Tibial nerve (tissue), 4 donors: ENCODE data around the gene CLMN. TPM values are rescaled to one million over a fixed set of nuclear protein-coding genes. Genes with fewer than 3 reads are reported as not detected.
A peak's percentile ranks its signal among the peaks of the same experiment; 100 is the strongest.

ENCODE experiments used
- DNase-seq, 2 donors: peaks; one replicate each; pipeline ENCODE4 v3.0.0-alpha.2; 2019; ENCODE audit warnings: low spot score in 2 of 2
- H3K27ac ChIP-seq, 4 donors: fragments of 200-600 bp; sonication (generic) in 3 of 4; one replicate each; pipeline ENCODE4 v1.5.1; 2017 to 2019; ENCODE audit warnings: mild to moderate bottlenecking in 1 of 4
- H3K27me3 ChIP-seq, 2 donors: fragments of 200-600 bp; sonication (generic) in 1 of 2; one replicate each; pipeline versions ENCODE4 v1.5.1 to v1.6.0; 2017 to 2019
- H3K36me3 ChIP-seq, 3 donors: fragments of 200-600 bp; sonication (generic); one replicate each; pipeline ENCODE4 v1.5.1; 2018 to 2019
- H3K4me1 ChIP-seq, 4 donors: fragments of 200-600 bp; sonication (generic) in 3 of 4; one replicate each; pipeline ENCODE4 v1.5.1; 2017 to 2019
- H3K4me3 ChIP-seq, 4 donors: fragments of 200-600 bp; sonication (generic) in 3 of 4; one replicate each; pipeline ENCODE4 v1.5.1; 2017 to 2019; ENCODE audit warnings: mild to moderate bottlenecking in 1 of 4, moderate library complexity in 1 of 4
- H3K9me3 ChIP-seq, 4 donors: fragments of 200-600 bp; sonication (generic) in 3 of 4; one replicate each; pipeline ENCODE4 v1.5.1; 2017 to 2019
- CTCF ChIP-seq, 5 experiments: fragments of 200-600 bp in 3 of 5; fragments of 450-650 bp in 2 of 5; sonication (generic) in 3 of 5; IDR thresholded peaks; one replicate each; pipeline ENCODE4 v1.5.1; 2016 to 2019; ENCODE audit warnings: antibody characterized with exemption in 5 of 5, mild to moderate bottlenecking in 3 of 5, moderate library complexity in 2 of 5
- EP300 ChIP-seq, 2 donors: sonication (generic); formaldehyde crosslinking; IDR thresholded peaks; one replicate each; pipeline ENCODE4 v1.6.1; 2017; ENCODE audit warnings: antibody characterized with exemption in 2 of 2, mild to moderate bottlenecking in 1 of 2
- POLR2A ChIP-seq, 2 donors: fragments of 450-650 bp; IDR thresholded peaks; one replicate each; pipeline ENCODE4 v1.6.1; 2017; ENCODE audit warnings: antibody characterized with exemption in 2 of 2, mild to moderate bottlenecking in 2 of 2, moderate library complexity in 2 of 2
- WGBS, 2 donors: methylation state at CpG; one replicate each; pipeline ENCODE4 v1.1.5; 2018; 5-methylcytosine and 5-hydroxymethylcytosine counted together
- total RNA-seq, 4 donors: library from RNA; depleted of rRNA; stranded (reverse); fragments of >200 nt; gene quantifications; one replicate each; pipeline ENCODE4 v1.1.0, GENCODE V29; 2016

CLMN gene
- total RNA-seq, 4 donors from 2014 or later, result 31.2 to 49.8 (median 40.9) TPM

DNA sequence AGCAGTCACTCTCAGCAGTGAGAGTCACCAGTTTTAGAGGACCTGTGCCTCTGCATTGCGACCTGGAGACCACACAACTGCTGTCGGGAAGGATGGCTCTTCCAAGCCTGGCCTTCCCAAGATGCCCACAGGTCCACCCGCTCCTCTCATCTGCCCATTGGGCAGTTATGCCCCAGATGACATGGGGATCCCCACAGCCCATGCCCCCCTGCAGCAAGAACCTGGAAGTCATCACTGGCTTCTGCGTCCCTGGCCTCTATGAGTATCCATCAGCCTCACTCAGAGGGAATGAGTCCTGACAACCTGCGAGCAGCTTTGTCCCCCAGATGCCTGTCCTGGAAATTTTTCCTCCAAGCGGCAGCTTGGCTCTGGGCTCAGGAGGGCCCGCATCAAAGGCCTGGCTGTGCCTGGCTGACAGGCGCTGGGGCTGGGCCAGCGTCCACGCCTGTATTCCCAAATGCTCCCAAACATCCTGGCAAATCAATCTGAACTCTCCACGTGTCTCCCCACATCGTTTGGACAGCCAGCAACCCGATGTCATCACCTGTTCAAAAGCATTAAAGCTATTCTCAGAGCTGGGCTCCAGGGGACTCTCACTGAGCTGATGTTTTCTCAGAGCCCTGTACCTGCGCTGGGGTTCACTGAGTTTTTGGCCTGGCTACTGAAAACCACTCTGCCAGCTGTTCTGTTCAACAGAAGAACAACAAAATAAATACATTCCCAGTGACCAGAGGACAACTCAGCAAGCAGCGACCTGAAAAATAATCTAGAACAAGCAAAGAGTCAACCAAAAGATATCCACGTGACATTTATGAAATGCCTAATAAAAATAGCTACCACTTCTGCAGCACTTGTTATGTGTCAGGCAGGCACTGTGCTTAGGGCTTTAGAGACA is 57.8 kb downstream of the CLMN start:
- Histone ChIP-seq H3K4me3 (no peak overlapping the region), H3K9me3 (no peaks in the 10 kb centered on the region), H3K36me3 (no peaks in the 10 kb centered on the region), H3K4me1 (peaks cover 0 to 40% (median 20%) of the 10 kb centered on the region in 4 donors), H3K27ac (peak overlapping the region in 1 of 4 donors; percentile 51), H3K27me3 (no peaks in the 10 kb centered on the region)
- WGBS, 2 donors, result 64 to 73% methylated on average over 15 to 16 of the region's 16 CpGs
- no peak for DNase-seq
- TF ChIP-seq EP300 (IDR thresholded peaks at IDR 0.05) (no peak), POLR2A (IDR thresholded peaks at IDR 0.05) (no peak), CTCF (IDR thresholded peaks at IDR 0.05) (no peak)

- Histone ChIP-seq H3K27ac (peak overlapping the region in 1 of 4 donors; percentile 51), H3K27me3 (no peaks in the 10 kb centered on the region), H3K9me3 (no peaks in the 10 kb centered on the region), H3K4me1 (peaks cover 0 to 47% (median 24%) of the 10 kb centered on the region in 4 donors), H3K36me3 (no peaks in the 10 kb centered on the region), H3K4me3 (no peak overlapping the region)
- 61 to 62% methylated on average over 19 of the region's 19 CpGs for WGBS, 2 donors
- DNase-seq, result no peak
- TF ChIP-seq POLR2A (IDR thresholded peaks at IDR 0.05) (no peak), CTCF (IDR thresholded peaks at IDR 0.05) (no peak), EP300 (IDR thresholded peaks at IDR 0.05) (no peak)
These were observed 59.0 kb downstream of the CLMN start for GRCh38 chr14:95260537-95261361.

- 43 to 57% methylated on average over 12 of the region's 12 CpGs for WGBS, 2 donors
These were observed 60.7 kb downstream of the CLMN start for GRCh38 chr14:95258754-95259593.

GRCh38 chr14:95258156-95258555 is 61.6 kb downstream of the CLMN start:
- DNase-seq, result no peak
- TF ChIP-seq POLR2A (IDR thresholded peaks at IDR 0.05) (no peak), CTCF (IDR thresholded peaks at IDR 0.05) (no peak), EP300 (IDR thresholded peaks at IDR 0.05) (no peak)
- Histone ChIP-seq H3K27me3 (no peaks in the 10 kb centered on the region), H3K4me1 (peaks cover 0 to 52% (median 23%) of the 10 kb centered on the region in 4 donors), H3K9me3 (no peaks in the 10 kb centered on the region), H3K36me3 (no peaks in the 10 kb centered on the region), H3K4me3 (no peak overlapping the region), H3K27ac (no peak overlapping the region)
- 95 to 96% methylated on average over 2 of the region's 2 CpGs for WGBS, 2 donors

More at GRCh38 chr14:95258754-95259593, 60.7 kb downstream of the CLMN start:
- Histone ChIP-seq H3K27ac (no peak overlapping the region), H3K36me3 (no peaks in the 10 kb centered on the region), H3K27me3 (no peaks in the 10 kb centered on the region), H3K4me3 (no peak overlapping the region), H3K9me3 (no peaks in the 10 kb centered on the region), H3K4me1 (peaks cover 0 to 52% (median 23%) of the 10 kb centered on the region in 4 donors)
- TF ChIP-seq CTCF (IDR thresholded peaks at IDR 0.05) (no peak), EP300 (IDR thresholded peaks at IDR 0.05) (no peak), POLR2A (IDR thresholded peaks at IDR 0.05) (no peak)
- no peak for DNase-seq
